Measurements from ENCODE around the gene CLDN8.

CLDN8 gene

DNA sequence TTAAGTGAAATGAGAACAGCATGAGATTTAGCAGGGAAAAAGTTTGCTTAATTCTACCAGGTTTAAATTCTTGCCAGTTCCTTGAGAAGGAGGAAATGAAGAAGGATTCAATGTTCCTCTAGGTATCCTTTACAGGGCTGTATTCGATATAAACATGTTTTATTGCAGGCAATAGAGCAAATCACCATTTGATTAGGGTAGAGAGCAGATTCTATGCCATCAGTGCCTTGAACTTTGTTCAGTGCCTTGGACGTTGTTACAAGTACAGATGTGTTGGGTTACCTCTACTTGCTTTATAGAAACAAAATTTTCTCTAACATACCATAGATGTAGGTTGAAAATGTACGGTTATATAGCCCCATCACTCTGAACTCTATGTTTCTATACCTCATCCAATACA, 18.2 kb upstream of the CLDN8 start:
- H3K9me3 Mint-ChIP-seq, result peaks cover 17% of the 10 kb centered on the region
- H3K4me1 Mint-ChIP-seq, result peaks cover 10% of the 10 kb centered on the region
- TF ChIP-seq, protein P1, sequence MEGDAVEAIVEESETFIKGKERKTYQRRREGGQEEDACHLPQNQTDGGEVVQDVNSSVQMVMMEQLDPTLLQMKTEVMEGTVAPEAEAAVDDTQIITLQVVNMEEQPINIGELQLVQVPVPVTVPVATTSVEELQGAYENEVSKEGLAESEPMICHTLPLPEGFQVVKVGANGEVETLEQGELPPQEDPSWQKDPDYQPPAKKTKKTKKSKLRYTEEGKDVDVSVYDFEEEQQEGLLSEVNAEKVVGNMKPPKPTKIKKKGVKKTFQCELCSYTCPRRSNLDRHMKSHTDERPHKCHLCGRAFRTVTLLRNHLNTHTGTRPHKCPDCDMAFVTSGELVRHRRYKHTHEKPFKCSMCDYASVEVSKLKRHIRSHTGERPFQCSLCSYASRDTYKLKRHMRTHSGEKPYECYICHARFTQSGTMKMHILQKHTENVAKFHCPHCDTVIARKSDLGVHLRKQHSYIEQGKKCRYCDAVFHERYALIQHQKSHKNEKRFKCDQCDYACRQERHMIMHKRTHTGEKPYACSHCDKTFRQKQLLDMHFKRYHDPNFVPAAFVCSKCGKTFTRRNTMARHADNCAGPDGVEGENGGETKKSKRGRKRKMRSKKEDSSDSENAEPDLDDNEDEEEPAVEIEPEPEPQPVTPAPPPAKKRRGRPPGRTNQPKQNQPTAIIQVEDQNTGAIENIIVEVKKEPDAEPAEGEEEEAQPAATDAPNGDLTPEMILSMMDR (IDR thresholded peaks at IDR 0.05), result no peak
- DNase-seq, result no peak
- no peak overlapping the region for H3K4me3 Mint-ChIP-seq
- H3K36me3 Mint-ChIP-seq (ENCODE audit: low read depth), result no peaks in the 10 kb centered on the region
- no peak overlapping the region for H3K27ac Mint-ChIP-seq
- H3K27me3 Mint-ChIP-seq (ENCODE audit: low read depth, poor library complexity), result no peaks in the 10 kb centered on the region

DNA sequence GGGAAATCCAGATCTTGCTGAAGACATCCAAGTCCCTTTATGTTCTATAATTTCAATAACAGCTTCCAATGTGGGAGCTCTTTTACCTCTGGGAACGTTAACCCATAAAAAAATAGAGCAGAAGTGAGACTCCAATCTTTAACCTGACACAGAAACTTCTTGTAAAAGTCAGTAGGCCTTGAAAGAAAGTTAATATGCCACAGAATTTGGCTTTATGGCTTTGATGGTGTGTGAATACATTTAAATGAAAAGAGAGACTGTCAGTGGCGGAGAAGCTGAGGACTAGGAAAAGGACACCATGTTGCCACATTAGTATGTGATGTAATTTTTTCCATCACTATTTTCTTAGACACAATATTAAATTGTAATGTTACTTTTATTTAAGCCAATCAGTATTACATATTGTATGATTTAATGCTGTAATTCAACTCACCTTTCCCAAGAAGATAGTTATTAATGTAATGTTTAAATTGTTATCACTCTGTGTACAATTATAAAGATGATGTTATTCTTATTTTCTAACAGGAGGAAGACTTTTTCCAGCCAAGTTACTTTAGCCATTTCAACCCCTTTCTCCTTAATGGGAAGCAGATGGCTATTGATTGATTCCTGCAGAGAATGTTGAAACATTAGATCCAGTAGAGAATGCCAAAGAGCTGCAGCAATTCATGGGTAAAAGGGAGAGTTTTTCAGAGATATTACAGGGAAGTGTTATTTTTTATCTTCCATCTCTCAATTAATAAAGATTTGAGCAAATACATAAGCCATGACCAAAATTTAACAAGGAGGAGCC, 17.5 kb upstream of the CLDN8 start:
- Mint-ChIP-seq H3K4me1 (peaks cover 10% of the 10 kb centered on the region), H3K4me3 (no peak overlapping the region), H3K9me3 (peaks cover 17% of the 10 kb centered on the region), H3K27ac (no peak overlapping the region), H3K36me3 (ENCODE audit: low read depth) (no peaks in the 10 kb centered on the region), H3K27me3 (ENCODE audit: low read depth, poor library complexity) (no peaks in the 10 kb centered on the region)
- DNase-seq, result no peak
- TF ChIP-seq, protein P1 (IDR thresholded peaks at IDR 0.05), result no peak

- Mint-ChIP-seq H3K9me3 (peaks cover 17% of the 10 kb centered on the region), H3K27me3 (ENCODE audit: low read depth, poor library complexity) (no peaks in the 10 kb centered on the region), H3K36me3 (ENCODE audit: low read depth) (no peaks in the 10 kb centered on the region), H3K27ac (no peak overlapping the region), H3K4me1 (peaks cover 10% of the 10 kb centered on the region), H3K4me3 (no peak overlapping the region)
- DNase-seq, result no peak
- TF ChIP-seq, protein P1 (IDR thresholded peaks at IDR 0.05), result no peak
These were observed 16.1 kb upstream of the CLDN8 start for GRCh38 chr21:30232011-30232410.

GRCh38 chr21:30227633-30228404, 11.9 kb upstream of the CLDN8 start:
- H3K27ac Mint-ChIP-seq, result no peak overlapping the region
- peaks cover 17% of the 10 kb centered on the region for H3K9me3 Mint-ChIP-seq
- no peaks in the 10 kb centered on the region for H3K27me3 Mint-ChIP-seq (ENCODE audit: low read depth, poor library complexity)
- no peak overlapping the region for H3K4me3 Mint-ChIP-seq
- no peak for DNase-seq
- TF ChIP-seq, protein P1 (IDR thresholded peaks at IDR 0.05), result no peak
- H3K4me1 Mint-ChIP-seq, result no peaks in the 10 kb centered on the region
- no peaks in the 10 kb centered on the region for H3K36me3 Mint-ChIP-seq (ENCODE audit: low read depth)

GRCh38 chr21:30227128-30227527, 11.2 kb upstream of the CLDN8 start:
- Mint-ChIP-seq H3K27ac (no peak overlapping the region), H3K4me3 (no peak overlapping the region), H3K27me3 (ENCODE audit: low read depth, poor library complexity) (no peaks in the 10 kb centered on the region), H3K4me1 (no peaks in the 10 kb centered on the region), H3K9me3 (peaks cover 17% of the 10 kb centered on the region), H3K36me3 (ENCODE audit: low read depth) (no peaks in the 10 kb centered on the region)
- no peak for DNase-seq
- TF ChIP-seq, protein P1 (IDR thresholded peaks at IDR 0.05), result no peak
